H1 (cell line): Measurements from ENCODE around the gene OSCAR. TPM values are rescaled to one million over a fixed set of nuclear protein-coding genes. Genes with fewer than 3 reads are reported as not detected.

Experiments
- CBX8 ChIP-seq: fragments of 300-800, 300-1000 bp; sonication (generic); IDR thresholded peaks from 2 replicates; pipeline ENCODE4 v1.7.1; 2016; ENCODE audit warnings: low read depth, low read length, borderline replicate concordance
- CHD1 ChIP-seq: IDR thresholded peaks from 2 replicates; pipeline ENCODE4 v1.6.1; 2012; ENCODE audit warnings: low read depth, low read length, improper control_type of control experiment
- CHD2 ChIP-seq: IDR thresholded peaks from 2 replicates; pipeline ENCODE4 v1.6.1; 2012; ENCODE audit warnings: low read length, improper control_type of control experiment
- CTBP2 ChIP-seq: IDR thresholded peaks from 2 replicates; pipeline ENCODE4 v1.7.0; 2011; ENCODE audit warnings: borderline replicate concordance, mild to moderate bottlenecking, moderate library complexity, mixed read lengths, low read length; ENCODE audit not compliant: insufficient read depth, insufficient read length
- EP300 ChIP-seq, 2 experiments: IDR thresholded peaks; 1 replicate in 1 of 2; 2 replicates in 1 of 2; pipeline ENCODE4 v1.6.1; 2011 to 2012; ENCODE audit warnings: low read depth in 2 of 2, low read length in 2 of 2, mild to moderate bottlenecking in 2 of 2, borderline replicate concordance in 1 of 2, inconsistent platforms in 1 of 2, moderate library complexity in 1 of 2
- GABPA ChIP-seq: IDR thresholded peaks from 2 replicates; pipeline ENCODE4 v1.6.1; 2011; ENCODE audit warnings: mild to moderate bottlenecking, low read length, moderate library complexity, borderline replicate concordance; ENCODE audit not compliant: insufficient read depth
- HDAC2 ChIP-seq, 2 experiments: fragments of 300-600 bp in 1 of 2; sonication (generic) in 1 of 2; IDR thresholded peaks; 2 replicates each; pipeline ENCODE4 v1.6.1; 2011 to 2012; ENCODE audit warnings: low read depth in 2 of 2, low read length in 2 of 2, mild to moderate bottlenecking in 2 of 2, moderate library complexity in 2 of 2, borderline replicate concordance in 1 of 2, inconsistent platforms in 1 of 2
- NANOG ChIP-seq: IDR thresholded peaks from 2 replicates; pipeline ENCODE4 v1.6.1; 2011; ENCODE audit warnings: low read length, low read depth, mild to moderate bottlenecking, inconsistent platforms; ENCODE audit not compliant: insufficient read depth, poor library complexity, severe bottlenecking
- NRF1 ChIP-seq: IDR thresholded peaks from 2 replicates; pipeline ENCODE4 v1.6.1; 2011; ENCODE audit warnings: mild to moderate bottlenecking, low read depth, low read length, improper control_type of control experiment
- POLR2AphosphoS5 ChIP-seq: IDR thresholded peaks from 2 replicates; pipeline ENCODE4 v1.6.1; 2011; ENCODE audit warnings: low read depth, low read length
- SAP30 ChIP-seq: fragments of 300-600 bp; sonication (generic); IDR thresholded peaks from 2 replicates; pipeline ENCODE4 v1.7.1; 2012; ENCODE audit warnings: low read length, moderate library complexity, mild to moderate bottlenecking, inconsistent platforms; ENCODE audit not compliant: insufficient read depth, insufficient replicate concordance
- SIN3A ChIP-seq, 2 experiments: IDR thresholded peaks in 1 of 2; conservative IDR thresholded peaks in 1 of 2; 2 replicates each; pipeline ENCODE4 v1.6.1; 2011 to 2012; ENCODE audit warnings: low read length in 2 of 2, improper control_type of control experiment in 1 of 2, low read depth in 1 of 2, mild to moderate bottlenecking in 1 of 2
- SP2 ChIP-seq: IDR thresholded peaks from 2 replicates; pipeline ENCODE4 v1.6.1; 2012; ENCODE audit warnings: mild to moderate bottlenecking, low read length, inconsistent platforms
- TAF1 ChIP-seq: IDR thresholded peaks from 2 replicates; pipeline ENCODE4 v1.6.1; 2011; ENCODE audit warnings: mild to moderate bottlenecking, low read depth, low read length
- TCF12 ChIP-seq: IDR thresholded peaks from 2 replicates; pipeline ENCODE4 v1.6.1; 2011; ENCODE audit warnings: low read depth, mild to moderate bottlenecking, low read length
- TEAD4 ChIP-seq: IDR thresholded peaks from 2 replicates; pipeline ENCODE4 v1.6.1; 2012; ENCODE audit warnings: low read depth, low read length, inconsistent platforms, mixed read lengths
- polyA plus RNA-seq, 7 experiments: library from polyadenylated mRNA; depleted of rRNA in 3 of 7; stranded (reverse) in 5 of 7; unstranded in 2 of 7; fragments of >200 nt in 5 of 7; fragments of 200-250 nt in 2 of 7; gene quantifications; 1 replicate in 5 of 7; 2 replicates in 1 of 7; 4 replicates in 1 of 7; pipeline versions ENCODE4 v1.2.1 to v1.2.3, GENCODE V29; 2011 to 2013; ENCODE audit warnings: missing spikeins in 2 of 7, mixed read lengths in 2 of 7
- total RNA-seq: library from RNA; stranded (reverse); fragmentation: NEBNext Ultra II Directional; extraction: Animal tissue kit (Norgen Biotek cat#: 25700); gene quantifications from 2 replicates; pipeline ENCODE4 v1.2.1, GENCODE V29; 2021
- TF ChIP-seq, protein P1 (sequence below): IDR thresholded peaks from 2 replicates; pipeline ENCODE4 v1.6.1; 2011; ENCODE audit warnings: low read length, improper control_type of control experiment
- TF ChIP-seq, protein P2 (sequence below): IDR thresholded peaks from 2 replicates; pipeline ENCODE4 v1.6.1; 2011; ENCODE audit warnings: low read depth, mild to moderate bottlenecking, low read length; ENCODE audit not compliant: insufficient read depth

The OSCAR gene
- total and polyA plus RNA-seq, 2 of the 8 experiments (the other 6 are each of a cell fraction or from before 2014, with no cell fraction given) = 1.1 TPM

DNA sequence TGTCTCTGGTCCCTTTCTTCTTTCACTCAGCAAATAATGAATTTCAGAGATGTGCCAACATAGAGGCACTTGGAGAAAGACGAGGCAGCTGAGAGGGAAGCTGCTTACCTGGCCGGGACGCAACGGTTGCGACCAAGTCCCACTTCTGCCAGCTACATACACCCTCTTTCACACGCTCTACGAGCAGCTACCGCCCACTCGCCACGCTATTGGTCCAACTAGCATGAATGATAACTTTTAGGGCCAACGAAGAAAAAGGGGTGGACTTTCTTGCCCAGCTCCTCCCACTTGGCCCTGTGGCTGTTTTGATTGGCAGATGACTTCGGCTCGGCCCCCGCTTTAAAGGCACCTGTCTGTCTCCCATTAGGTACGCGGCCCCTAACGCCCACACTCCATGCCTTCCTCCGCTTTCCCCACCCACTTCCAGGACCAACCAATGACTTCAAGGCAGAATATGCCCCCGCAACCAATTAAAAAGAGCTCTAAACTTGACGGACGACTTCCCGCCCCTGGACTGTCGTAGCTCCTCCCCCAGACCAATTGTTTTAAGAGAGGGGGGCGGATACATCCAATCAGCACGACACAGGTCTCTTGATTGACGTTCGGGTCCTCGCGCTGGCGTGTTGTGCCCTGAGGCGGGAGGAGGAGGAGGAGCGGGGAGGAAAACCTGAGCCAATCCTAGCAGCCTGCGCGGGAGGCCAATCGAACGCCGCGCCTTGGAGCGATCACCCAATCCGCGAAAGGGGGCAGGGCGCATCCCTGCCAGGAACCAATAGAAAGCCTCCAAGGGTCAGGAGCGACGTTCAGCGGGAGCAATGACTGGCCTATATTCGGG lies 36.5 kb upstream of the OSCAR start (continued):
- TF ChIP-seq, protein P1, sequence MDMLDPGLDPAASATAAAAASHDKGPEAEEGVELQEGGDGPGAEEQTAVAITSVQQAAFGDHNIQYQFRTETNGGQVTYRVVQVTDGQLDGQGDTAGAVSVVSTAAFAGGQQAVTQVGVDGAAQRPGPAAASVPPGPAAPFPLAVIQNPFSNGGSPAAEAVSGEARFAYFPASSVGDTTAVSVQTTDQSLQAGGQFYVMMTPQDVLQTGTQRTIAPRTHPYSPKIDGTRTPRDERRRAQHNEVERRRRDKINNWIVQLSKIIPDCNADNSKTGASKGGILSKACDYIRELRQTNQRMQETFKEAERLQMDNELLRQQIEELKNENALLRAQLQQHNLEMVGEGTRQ = no peak
- no peak for TF ChIP-seq CTBP2
- no peak for TF ChIP-seq GABPA
- no peak for TF ChIP-seq NANOG
- TF ChIP-seq TCF12 = no peak
- TF ChIP-seq CBX8 = no peak
- no peak for TF ChIP-seq SAP30
- TF ChIP-seq, protein P2, sequence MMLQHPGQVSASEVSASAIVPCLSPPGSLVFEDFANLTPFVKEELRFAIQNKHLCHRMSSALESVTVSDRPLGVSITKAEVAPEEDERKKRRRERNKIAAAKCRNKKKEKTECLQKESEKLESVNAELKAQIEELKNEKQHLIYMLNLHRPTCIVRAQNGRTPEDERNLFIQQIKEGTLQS = no peak
- TF ChIP-seq TEAD4 = no peak
- TF ChIP-seq POLR2AphosphoS5 = peak; percentile 90
- peak; percentile 86 for TF ChIP-seq SP2
- no peak for TF ChIP-seq EP300 (IDR thresholded peaks at IDR 0.05; ENCODE audit: borderline replicate concordance in 1 of 2, low read depth in 2 of 2, low read length in 2 of 2)
- TF ChIP-seq CHD2 = peak; percentile 94
- no peak for TF ChIP-seq HDAC2 (IDR thresholded peaks at IDR 0.05; ENCODE audit: borderline replicate concordance in 1 of 2, low read depth in 2 of 2, low read length in 2 of 2)
- peak; percentile 86 for TF ChIP-seq TAF1
- no peak for TF ChIP-seq CHD1
- peak in 1 of 2 experiments; percentile 67; a peak in 2 of 4 replicates for TF ChIP-seq SIN3A (conservative IDR thresholded peaks at IDR 0.05 in 1 of 2, IDR thresholded peaks at IDR 0.05 in 1 of 2; ENCODE audit: low read depth in 1 of 2, low read length in 2 of 2)
- no peak for TF ChIP-seq NRF1
